GM13977 (cell line): ENCODE results near the gene COL27A1.

ENCODE experiments used
- DNase-seq: peaks from one replicate; pipeline ENCODE4 v3.0.0; 2012; ENCODE audit warnings: low spot score
- CTCF ChIP-seq: IDR thresholded peaks from 2 replicates; pipeline ENCODE4 v1.5.1; 2012; ENCODE audit warnings: mild to moderate bottlenecking, control low read depth; ENCODE audit not compliant: insufficient read depth; ENCODE audit errors: extremely low read depth, missing control alignments
- in situ Hi-C: fragments of 300-500 bp; cut with MboI; formaldehyde crosslinking; loops from one replicate; pipeline ENCODE4 v1.12.0; 2022; ENCODE audit warnings: low sequenced_read_pairs, low pct_unique_long_range_greater_than_20kb, mixed read lengths, inconsistent platforms; ENCODE audit not compliant: unreplicated experiment

COL27A1 gene

GRCh38 chr9:114261026-114261425, 105.7 kb downstream of the COL27A1 start:
- in situ Hi-C loops: no loop called here
- no peak for TF ChIP-seq CTCF
- DNase-seq: no peak

- in situ Hi-C loops: no loop called here
- TF ChIP-seq CTCF: no peak
- DNase-seq: no peak
These were observed 106.7 kb downstream of the COL27A1 start for GRCh38 chr9:114261987-114262386.

GRCh38 chr9:114263853-114264510, 108.6 kb downstream of the COL27A1 start:
- DNase-seq: no peak
- in situ Hi-C loops: no loop called here
- TF ChIP-seq CTCF: peak; percentile 19

- in situ Hi-C loops: no loop called here
- no peak for DNase-seq
- TF ChIP-seq CTCF: no peak
These were observed 109.6 kb downstream of the COL27A1 start for GRCh38 chr9:114264806-114265550.

- no peak for TF ChIP-seq CTCF
- DNase-seq: no peak
- in situ Hi-C loops: no loop called here
These were observed 111.6 kb downstream of the COL27A1 start for GRCh38 chr9:114266969-114267368.

GRCh38 chr9:114269023-114269422, 113.7 kb downstream of the COL27A1 start:
- in situ Hi-C loops: no loop called here
- DNase-seq: no peak
- no peak for TF ChIP-seq CTCF
